Femur (tissue), 1 donor: ENCODE data around the gene IFITM2.
"Not testable (repeated sequence)": the region's sequence is repeated elsewhere in the genome, so short reads cannot be mapped to it uniquely, and the experiment has no call there.

Experiments
- DNase-seq: peaks from one replicate; pipeline ENCODE4 v3.0.0-alpha.2; 2017

The IFITM2 gene

DNA sequence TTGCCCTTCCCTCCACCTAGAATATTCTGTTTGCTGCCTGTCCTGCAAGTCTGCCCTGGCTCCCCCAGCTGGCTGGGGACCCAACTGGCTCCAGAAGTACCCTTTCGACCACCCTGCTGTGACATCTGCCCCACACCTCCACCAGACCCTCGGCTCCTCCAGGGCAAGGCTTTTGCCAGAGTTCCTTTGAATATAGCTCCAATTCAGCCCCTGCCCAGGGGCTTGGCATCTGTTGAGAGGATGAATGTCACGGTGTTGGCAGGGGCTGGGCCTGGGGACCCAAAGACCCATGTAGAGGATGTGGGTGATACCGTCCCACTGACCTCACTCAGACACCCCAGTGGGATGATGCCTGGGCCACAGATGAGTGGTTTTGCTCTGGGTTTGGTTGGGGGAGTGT is 25.4 kb upstream of the IFITM2 start:
- DNase-seq, result no peak

- no peak for DNase-seq
These were observed 24.8 kb upstream of the IFITM2 start for GRCh38 chr11:282630-283360.

DNA sequence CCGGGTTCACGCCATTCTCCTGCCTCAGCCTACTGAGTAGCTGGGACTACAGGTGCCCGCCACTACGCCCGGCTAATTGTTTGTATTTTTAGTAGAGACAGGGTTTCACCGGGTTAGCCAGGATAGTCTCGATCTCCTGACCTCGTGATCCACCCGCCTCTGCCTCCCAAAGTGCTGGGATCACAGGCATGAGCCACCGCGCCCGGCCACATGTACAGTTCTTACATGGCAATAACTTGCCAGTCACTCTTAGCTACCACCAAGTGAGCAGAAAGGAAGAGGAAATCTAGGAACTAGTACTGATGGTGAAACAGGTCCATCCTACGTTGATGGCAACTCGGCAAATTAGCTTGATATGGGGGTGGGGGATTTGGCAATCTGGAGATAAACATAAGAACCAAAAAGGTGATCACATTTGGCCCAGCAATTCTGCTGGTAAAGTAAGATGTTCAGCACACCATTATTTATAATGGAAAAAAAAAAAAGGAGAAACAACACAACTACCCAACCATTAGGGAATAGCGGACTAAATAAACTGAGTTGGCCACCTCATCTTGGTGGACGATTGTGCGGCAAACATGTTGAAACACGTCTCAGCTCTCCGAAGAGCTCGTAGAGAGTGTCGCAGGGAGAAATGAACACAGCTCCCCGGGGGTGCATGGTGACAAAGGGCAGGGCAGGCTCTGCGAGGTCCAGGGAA is 24.1 kb upstream of the IFITM2 start:
- DNase-seq, result no peak

DNA sequence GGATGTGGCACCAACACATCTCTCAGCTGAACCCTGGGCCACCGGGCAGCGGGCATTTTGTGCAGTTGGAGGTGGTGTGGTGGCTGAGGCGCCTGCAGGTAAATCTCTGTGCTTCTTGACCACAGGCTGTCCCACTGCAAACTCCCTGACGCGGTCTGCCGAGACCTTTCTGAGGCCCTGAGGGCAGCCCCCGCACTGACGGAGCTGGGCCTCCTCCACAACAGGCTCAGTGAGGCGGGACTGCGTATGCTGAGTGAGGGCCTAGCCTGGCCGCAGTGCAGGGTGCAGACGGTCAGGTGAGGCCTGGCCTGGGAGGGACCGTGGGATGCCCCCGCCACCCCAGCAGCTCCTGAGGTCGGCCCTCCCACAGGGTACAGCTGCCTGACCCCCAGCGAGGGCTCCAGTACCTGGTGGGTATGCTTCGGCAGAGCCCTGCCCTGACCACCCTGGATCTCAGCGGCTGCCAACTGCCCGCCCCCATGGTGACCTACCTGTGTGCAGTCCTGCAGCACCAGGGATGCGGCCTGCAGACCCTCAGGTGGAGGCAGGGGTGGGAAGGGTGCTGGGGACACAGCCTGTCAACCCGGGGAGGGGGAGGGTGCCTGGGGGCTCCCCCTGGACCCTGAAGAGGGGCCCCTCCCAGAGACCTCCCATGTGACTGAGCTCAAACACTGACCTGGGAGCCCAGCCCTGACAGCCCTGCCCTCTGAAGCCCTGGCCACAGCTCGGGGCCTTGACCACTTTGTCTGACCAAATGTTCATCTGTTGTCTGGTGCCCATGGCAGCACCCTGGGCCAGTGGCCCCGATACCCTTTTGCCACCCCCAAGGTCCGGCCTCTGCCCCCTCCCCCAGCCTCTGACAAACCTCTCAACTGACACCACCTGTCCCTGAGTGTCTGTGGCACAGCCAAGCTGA is 23.3 kb upstream of the IFITM2 start:
- no peak for DNase-seq

GRCh38 chr11:285021-285893 is 22.4 kb upstream of the IFITM2 start:
- no peak for DNase-seq

- no peak for DNase-seq
These were observed 21.8 kb upstream of the IFITM2 start for GRCh38 chr11:285894-286220.

GRCh38 chr11:286977-287820 is 20.4 kb upstream of the IFITM2 start:
- DNase-seq, result not testable (repeated sequence)

- DNase-seq, result no peak
These were observed 19.7 kb upstream of the IFITM2 start for GRCh38 chr11:287821-288477.

DNA sequence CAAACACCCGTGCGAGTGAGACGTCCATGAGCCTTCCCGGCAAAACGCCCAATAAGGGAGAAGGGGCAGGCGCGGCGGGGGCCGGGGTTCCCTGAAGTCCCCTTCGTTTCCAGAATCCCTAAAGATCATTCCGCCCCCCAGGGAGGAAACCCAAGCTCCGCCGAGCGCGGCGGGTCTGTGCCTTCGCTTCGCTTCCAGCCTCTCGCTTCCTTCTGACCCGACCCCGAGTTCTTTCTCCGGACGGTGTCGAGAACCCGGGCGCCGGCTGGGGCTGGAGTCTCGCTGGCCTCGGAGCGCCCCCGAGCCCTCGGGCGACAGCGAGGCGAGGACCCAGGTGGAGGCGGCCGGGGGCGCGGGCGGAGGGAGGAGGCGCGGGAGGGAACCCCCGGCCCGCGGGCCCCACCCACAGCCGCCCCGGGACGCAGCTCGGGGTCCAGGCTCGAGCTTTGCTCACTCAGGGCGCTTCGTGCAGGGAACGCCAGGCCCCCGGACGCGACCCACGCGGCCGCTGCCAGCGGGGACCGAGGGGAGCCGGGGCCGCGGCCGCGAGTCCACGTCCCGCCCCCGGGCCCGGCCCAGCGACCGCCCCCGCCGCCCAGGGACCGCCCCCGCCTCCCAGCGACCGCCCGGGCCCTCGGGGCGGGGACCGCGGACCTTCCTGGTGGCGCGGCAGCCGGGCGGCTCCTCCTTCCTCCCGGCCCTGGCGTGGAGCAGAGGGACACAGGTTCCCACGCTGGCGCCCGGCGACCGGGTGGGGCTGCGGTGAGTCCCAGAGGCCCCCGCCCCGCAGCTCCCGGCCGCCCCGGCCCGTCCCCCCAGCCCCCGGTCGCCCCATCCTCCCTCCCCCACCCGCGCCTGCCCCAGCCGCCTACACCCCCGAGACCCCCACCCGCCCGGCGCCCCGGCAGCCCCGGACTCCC is 18.9 kb upstream of the IFITM2 start, which contains the start of gene PGGHG:
Gene PGGHG, plus strand, starts transcription at position 649 of the 920 bp plus-strand sequence. CDS start 691 bp downstream, outside the sequence.
- DNase-seq, result peak; percentile 69

- DNase-seq, result no peak
These were observed 18.3 kb upstream of the IFITM2 start for GRCh38 chr11:289398-289711.

GRCh38 chr11:289712-290620 is 17.6 kb upstream of the IFITM2 start:
- peak; percentile 31 for DNase-seq

DNA sequence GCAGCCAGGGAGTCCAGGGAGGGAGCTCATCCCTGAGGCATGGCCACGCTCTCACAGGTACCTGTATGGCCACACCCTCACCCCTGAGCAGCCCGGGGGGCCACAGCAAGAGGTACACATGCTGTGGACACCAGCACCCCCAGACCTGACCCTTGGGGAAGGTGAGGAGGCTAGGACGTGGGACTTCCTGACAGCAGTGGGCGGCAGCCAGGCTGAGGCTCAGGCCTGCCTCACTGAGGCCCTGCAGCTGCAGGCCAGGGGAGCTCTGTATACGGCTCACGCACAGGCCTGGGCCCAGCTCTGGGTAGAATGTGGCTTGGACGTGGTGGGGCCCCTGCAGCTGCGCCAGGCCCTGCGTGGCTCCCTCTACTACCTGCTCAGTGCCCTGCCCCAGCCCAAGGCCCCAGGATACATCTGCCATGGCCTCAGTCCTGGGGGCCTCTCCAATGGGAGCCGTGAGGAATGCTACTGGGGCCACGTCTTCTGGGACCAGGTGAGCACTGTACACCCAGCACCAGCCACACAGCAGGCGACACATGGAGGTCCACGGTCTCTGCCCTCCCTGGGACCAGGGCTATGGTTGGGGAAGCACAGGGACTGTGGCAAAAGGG is 16.9 kb upstream of the IFITM2 start:
- no peak for DNase-seq

DNA sequence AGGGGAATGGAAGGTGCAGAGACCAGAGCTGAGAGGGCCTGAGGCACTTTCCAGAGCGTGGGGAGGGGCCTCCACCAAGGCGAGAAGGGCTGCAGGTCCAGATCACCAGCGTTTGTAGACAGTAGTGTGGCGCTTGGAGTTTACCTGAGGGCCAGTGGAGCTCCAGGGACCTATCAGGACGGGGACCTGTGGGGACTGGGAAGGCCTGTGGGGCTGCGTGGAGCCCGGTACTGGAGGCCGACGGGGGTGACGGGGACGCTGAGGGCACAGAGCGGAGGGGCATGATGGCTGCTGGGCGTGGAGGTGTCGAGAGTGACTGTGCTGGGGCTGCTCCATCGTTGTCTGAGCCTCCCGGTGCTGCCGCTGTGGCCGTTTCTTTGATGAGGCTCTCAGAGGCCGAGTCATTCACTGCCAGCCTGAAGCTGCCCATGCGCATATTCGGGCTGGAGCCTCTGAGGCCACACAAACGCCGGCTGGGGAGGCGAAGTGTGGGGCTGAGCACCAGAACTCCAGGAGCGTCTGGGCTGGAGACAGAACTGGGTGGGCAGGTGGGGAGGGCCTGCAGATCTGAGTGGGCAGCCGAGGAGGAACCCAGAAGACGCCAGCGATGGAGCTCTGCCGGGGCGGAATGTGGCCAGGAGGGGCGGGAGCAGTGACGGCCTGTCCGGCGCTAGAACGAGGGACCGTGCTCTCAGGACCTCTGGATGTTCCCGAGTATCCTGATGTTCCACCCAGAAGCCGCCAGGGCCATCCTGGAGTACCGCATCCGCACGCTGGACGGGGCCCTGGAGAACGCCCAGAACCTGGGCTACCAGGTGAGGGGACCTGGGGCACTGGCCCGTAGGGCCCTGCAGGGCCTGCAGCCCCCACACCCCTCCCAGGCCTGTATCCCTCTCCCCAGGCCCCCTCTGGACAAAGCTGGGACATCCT is 16.1 kb upstream of the IFITM2 start:
- DNase-seq, result no peak

- DNase-seq, result no peak
These were observed 15.2 kb upstream of the IFITM2 start for GRCh38 chr11:292211-293121.

GRCh38 chr11:293271-293851 is 14.3 kb upstream of the IFITM2 start:
- DNase-seq, result no peak
